HL-60 (cell line): ENCODE results near the gene TIMP2.

Experiments
- REST ChIP-seq: IDR thresholded peaks from 2 replicates; pipeline ENCODE4 v1.6.1; 2012; ENCODE audit warnings: low read depth; ENCODE audit not compliant: insufficient replicate concordance
- TF ChIP-seq, protein P1 (sequence below): IDR thresholded peaks from one replicate; pipeline ENCODE4 v1.5.1; 2011; ENCODE audit warnings: low read length, control low read depth, inconsistent platforms; ENCODE audit not compliant: insufficient read depth

DNA sequence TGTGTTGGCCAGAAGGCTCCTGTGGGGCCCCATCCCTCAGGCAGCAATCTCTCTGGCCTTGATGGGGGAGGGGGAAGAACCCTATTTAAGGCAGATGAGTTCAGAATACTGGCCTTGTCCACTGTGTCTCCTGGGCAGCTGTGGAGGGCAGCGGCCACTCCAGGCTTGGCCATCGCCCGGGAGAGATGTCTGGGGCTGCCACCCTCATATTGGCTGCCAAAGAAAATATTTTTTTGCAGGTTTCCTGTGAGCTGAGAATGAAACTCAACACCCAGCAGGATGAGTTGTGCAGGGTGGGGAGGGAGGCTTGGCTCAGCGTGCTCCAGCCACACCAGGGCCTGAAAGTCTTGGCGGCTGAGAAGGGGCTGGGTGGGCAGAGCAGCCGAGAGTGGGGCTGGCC, 14.4 kb upstream of the TIMP2 start:
- TF ChIP-seq, protein P1, sequence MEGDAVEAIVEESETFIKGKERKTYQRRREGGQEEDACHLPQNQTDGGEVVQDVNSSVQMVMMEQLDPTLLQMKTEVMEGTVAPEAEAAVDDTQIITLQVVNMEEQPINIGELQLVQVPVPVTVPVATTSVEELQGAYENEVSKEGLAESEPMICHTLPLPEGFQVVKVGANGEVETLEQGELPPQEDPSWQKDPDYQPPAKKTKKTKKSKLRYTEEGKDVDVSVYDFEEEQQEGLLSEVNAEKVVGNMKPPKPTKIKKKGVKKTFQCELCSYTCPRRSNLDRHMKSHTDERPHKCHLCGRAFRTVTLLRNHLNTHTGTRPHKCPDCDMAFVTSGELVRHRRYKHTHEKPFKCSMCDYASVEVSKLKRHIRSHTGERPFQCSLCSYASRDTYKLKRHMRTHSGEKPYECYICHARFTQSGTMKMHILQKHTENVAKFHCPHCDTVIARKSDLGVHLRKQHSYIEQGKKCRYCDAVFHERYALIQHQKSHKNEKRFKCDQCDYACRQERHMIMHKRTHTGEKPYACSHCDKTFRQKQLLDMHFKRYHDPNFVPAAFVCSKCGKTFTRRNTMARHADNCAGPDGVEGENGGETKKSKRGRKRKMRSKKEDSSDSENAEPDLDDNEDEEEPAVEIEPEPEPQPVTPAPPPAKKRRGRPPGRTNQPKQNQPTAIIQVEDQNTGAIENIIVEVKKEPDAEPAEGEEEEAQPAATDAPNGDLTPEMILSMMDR = no peak
- TF ChIP-seq REST = no peak
